Measurements from ENCODE around the gene PPFIA1. TPM values are rescaled to one million over a fixed set of nuclear protein-coding genes. Genes with fewer than 3 reads are reported as not detected.

The PPFIA1 gene
- total RNA-seq, 4 donors from 2014 or later = 50.9 to 57.9 (median 54.6) TPM

DNA sequence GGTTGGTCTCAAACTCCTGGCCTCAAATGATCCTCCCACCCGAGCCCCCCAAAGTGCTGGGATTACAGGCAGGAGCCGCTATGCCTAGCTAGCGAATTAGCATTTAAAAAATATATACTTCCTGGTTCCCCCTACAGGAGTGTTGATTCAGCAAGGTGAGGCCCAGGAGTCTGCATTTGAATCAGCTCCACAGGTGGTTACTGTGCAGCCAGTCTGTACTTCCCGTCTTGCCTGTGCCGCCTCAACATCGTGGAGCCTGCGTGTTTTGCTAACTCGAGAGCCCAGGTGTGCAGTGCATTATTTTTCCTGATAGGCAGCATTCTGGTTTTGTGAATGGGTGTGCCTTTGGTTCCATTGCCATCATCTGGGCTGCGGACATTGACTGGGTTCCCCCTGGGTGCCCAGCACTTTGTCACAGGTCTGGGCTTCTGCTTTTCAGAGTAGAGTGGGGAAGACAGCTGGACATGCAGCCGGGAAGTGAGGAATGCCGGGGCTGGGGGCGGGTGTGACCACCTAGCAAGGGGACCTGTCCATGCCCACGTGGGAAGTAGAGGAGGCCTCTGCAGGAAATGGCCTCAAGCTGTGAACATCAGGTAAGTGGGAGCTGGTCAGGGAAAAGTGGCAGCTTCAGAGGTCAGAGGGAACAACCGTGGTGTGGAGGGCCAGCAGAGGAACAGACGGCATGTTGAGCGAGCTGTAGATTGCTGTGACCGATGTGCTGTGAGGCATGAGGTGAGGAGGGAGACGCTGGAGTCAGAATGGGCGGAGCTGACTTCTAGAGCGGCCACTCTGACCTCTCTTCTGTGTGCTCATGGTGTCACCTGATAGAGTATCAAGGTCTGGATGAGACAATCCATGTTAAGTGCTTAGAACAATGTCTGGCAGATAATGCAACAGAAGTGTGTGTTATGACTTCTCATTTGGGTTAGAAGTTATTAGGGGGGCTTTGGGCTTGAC is 42.2 kb downstream of the PPFIA1 start:
- peaks cover 0 to 13% of the 10 kb centered on the region in 2 donors for H3K4me1 ChIP-seq
- H3K4me3 ChIP-seq (replicated peaks in 1 of 3) = no peak overlapping the region
- DNase-seq = peak; percentile 56 to 62
- no peaks in the 10 kb centered on the region for H3K27me3 ChIP-seq
- H3K36me3 ChIP-seq = peaks cover 0 to 3% of the 10 kb centered on the region in 2 donors
- TF ChIP-seq, protein P1, sequence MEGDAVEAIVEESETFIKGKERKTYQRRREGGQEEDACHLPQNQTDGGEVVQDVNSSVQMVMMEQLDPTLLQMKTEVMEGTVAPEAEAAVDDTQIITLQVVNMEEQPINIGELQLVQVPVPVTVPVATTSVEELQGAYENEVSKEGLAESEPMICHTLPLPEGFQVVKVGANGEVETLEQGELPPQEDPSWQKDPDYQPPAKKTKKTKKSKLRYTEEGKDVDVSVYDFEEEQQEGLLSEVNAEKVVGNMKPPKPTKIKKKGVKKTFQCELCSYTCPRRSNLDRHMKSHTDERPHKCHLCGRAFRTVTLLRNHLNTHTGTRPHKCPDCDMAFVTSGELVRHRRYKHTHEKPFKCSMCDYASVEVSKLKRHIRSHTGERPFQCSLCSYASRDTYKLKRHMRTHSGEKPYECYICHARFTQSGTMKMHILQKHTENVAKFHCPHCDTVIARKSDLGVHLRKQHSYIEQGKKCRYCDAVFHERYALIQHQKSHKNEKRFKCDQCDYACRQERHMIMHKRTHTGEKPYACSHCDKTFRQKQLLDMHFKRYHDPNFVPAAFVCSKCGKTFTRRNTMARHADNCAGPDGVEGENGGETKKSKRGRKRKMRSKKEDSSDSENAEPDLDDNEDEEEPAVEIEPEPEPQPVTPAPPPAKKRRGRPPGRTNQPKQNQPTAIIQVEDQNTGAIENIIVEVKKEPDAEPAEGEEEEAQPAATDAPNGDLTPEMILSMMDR (IDR thresholded peaks at IDR 0.05) = no peak
- TF ChIP-seq POLR2A (IDR thresholded peaks at IDR 0.05) = no peak
- 66 to 73% methylated on average over 19 to 20 of the region's 20 CpGs for WGBS, 2 donors
- intact Hi-C loops (cut with DNase I) = no loop called here
- H3K27ac ChIP-seq = no peak overlapping the region
- H3K9me3 ChIP-seq = no peaks in the 10 kb centered on the region

DNA sequence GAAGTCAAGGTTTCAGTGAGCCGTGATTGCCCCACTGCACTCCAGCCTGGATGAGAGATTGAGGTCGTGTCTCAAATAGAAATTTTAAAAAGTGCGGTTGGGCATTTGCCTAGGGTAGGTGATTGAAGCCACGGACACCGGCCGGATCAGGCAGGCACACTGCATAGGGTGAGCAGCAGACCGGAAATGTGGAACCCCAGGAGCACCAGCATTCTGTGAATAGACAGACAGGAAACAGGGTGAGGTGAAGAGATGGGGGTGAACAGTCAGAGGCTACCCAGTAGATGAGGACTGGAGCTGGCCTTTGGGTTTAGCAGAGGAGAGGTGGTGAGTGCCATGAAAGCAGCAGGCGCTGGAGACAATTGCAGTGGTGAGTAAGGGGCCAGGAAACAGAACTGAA is 43.5 kb downstream of the PPFIA1 start:
- DNase-seq = no peak
- Histone ChIP-seq H3K27me3 (no peaks in the 10 kb centered on the region), H3K27ac (no peak overlapping the region), H3K4me3 (replicated peaks in 1 of 3) (no peak overlapping the region), H3K4me1 (peaks cover 0 to 21% of the 10 kb centered on the region in 2 donors), H3K36me3 (no peaks in the 10 kb centered on the region), H3K9me3 (no peaks in the 10 kb centered on the region)
- WGBS, 2 donors = 87 to 89% methylated on average over 8 of the region's 8 CpGs
- TF ChIP-seq, protein P1 (IDR thresholded peaks at IDR 0.05) = no peak
- no peak for TF ChIP-seq POLR2A (IDR thresholded peaks at IDR 0.05)
- intact Hi-C loops (cut with DNase I) = no loop called here

DNA sequence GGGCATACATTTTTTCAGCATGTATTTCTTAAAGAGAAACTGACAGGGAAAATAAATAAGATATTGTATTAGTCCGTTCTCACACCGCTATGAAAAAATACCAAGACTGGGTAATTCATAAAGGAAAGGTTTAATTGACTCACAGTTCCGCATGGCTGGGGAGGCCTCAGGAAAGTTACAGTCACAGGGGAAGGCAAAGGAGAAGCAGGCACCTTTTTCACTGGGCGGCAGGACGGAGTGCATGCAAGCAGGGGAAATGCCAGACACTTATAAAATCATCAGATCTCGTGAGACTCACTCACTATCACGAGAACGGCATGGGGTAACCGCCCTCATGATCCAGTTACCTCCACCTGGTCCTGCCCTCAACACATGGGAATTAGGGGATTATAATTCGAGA is 44.2 kb downstream of the PPFIA1 start:
- Histone ChIP-seq H3K4me3 (replicated peaks in 1 of 3) (no peak overlapping the region), H3K9me3 (no peaks in the 10 kb centered on the region), H3K27ac (no peak overlapping the region), H3K4me1 (peaks cover 0 to 21% of the 10 kb centered on the region in 2 donors), H3K36me3 (no peaks in the 10 kb centered on the region), H3K27me3 (no peaks in the 10 kb centered on the region)
- intact Hi-C loops (cut with DNase I) = no loop called here
- DNase-seq = peak; percentile 5 to 18
- TF ChIP-seq, protein P1 (IDR thresholded peaks at IDR 0.05) = no peak
- TF ChIP-seq POLR2A (IDR thresholded peaks at IDR 0.05) = no peak
- 74 to 81% methylated on average over 10 of the region's 10 CpGs for WGBS, 2 donors

DNA sequence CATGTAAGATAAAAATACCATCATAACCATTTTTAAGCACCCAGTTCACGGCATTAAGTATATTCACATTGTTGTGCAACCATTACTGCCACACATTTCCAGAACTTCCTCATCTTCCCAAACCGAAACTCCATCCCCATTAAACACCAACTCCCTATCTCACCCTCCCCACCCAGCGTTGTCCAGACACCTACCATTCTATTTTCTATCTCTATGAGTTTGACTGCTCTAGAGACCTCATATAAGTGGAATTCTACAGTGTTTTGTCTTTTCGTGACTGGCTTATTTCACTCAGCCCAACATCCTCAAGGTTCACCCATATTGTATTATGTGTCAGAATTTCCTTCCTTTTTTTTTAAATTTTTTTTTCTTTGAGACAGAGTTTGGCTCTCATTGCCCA is 45.2 kb downstream of the PPFIA1 start:
- DNase-seq = no peak
- H3K27ac ChIP-seq = no peak overlapping the region
- 90 to 91% methylated on average over 4 of the region's 4 CpGs for WGBS, 2 donors
- TF ChIP-seq POLR2A (IDR thresholded peaks at IDR 0.05) = no peak
- TF ChIP-seq, protein P1 (IDR thresholded peaks at IDR 0.05) = no peak
- H3K27me3 ChIP-seq = no peaks in the 10 kb centered on the region
- no peak overlapping the region for H3K4me3 ChIP-seq (replicated peaks in 1 of 3)
- H3K9me3 ChIP-seq = no peaks in the 10 kb centered on the region
- intact Hi-C loops (cut with DNase I) = no loop called here
- H3K36me3 ChIP-seq = no peaks in the 10 kb centered on the region
- peaks cover 0 to 21% of the 10 kb centered on the region in 2 donors for H3K4me1 ChIP-seq
